HG02610 (cell line): ENCODE measurements around the gene CNTFR.

Experiments
- ATAC-seq: cut with Tn5 transposase; IDR thresholded peaks from one replicate; pipeline ENCODE4 v1.9.1; 2021; ENCODE audit warnings: mild to moderate bottlenecking, moderate library complexity; ENCODE audit not compliant: unreplicated experiment

CNTFR gene

DNA sequence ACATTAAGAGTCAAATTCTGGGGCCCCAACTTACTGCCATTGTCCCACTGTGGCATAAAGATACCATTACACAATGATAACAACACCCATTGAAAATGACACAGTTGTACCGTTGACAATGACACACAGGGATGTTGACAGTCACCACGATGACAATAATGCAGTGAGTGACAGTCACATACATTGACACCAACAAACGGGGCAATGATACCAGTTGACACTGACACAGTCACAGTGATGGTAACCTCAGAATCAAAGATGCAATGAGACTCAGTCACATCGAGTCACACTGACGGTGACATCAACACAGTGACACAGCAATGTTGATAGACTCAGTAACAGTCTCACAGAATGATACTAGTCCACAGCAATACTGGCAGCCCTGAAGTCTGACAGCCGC, 16.9 kb downstream of the CNTFR start:
- ATAC-seq: no peak

DNA sequence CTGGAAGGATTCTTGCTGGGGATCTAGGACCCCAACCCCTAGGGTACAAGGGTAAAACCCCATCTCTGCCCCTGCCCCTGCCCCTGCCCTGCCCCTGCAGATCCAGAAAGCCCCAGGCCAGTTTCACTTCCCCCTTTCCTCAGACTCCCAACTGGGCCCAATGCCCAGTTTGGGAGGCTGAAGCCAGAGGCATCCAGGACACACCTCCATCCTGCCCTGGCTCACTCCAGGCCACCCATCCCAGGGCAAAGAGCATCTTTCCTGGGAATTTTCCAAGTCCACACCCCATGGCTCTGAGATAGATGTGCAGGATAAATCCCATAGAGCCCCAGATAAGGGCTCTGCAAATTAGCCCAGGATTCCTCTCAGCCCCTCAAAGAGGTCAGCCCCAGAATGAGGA, 17.4 kb downstream of the CNTFR start:
- no peak for ATAC-seq

DNA sequence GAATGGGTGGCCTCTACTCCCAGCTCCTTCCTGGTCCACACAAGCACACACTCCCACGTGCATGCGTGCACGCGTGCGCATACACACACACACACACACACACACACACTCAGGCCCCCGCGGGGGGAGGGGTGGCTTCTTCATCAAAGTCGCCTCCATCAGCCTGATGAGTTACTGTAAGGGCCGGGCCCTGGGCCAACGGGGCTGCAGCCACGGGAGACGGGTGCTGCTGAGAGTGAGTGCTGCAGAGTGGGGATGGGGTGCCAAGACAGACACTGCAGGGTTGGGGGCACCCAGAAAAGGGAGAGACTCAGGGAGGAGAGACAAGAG, 18.1 kb downstream of the CNTFR start:
- no peak for ATAC-seq

GRCh38 chr9:34570809-34571480, 18.6 kb downstream of the CNTFR start:
- ATAC-seq: no peak

DNA sequence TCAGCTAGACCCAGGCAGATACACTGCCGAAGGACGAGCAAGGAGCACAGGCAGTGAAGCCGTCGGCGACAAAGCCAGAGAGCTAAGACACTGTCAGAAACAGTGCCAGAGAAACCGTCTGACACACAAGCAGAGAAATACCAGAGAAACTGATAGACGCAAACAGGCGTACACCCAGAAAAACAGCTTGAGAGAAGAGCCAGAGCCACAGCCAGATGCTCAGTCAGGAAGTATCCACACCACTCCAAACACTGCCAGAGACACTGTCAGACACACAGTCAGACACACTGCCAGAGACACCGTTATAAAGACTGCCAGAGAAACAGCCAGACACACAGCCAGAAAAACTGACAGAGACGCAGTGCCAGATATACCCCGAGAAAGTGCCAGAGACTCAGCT, 19.1 kb downstream of the CNTFR start:
- ATAC-seq: no peak

- no peak for ATAC-seq
Measured at GRCh38 chr9:34568774-34569173, 20.8 kb downstream of the CNTFR start.

DNA sequence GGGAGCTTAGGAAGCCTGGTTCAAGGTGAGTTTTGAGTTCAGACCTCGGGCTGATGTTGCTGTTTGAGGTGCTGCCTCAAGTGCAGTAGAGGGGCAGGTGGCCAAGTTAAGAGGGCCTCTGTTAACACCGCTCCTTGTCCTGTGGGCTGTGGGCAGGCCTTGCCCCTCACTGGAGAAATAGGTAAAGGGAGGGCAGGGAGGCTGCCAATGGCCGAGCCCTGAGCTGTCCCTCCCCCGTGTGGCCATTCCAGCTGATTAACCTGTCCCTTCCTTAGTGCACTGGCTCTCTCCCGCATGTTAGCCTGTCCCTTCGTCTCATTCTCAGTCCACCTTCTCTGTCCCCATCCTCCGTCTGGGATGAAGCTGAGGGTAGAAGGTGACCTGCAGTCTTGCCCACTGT, 21.4 kb downstream of the CNTFR start:
- ATAC-seq: no peak

- ATAC-seq: no peak
Measured at GRCh38 chr9:34566972-34567371, 22.6 kb downstream of the CNTFR start.

- ATAC-seq: no peak
Measured at GRCh38 chr9:34566322-34566721, 23.2 kb downstream of the CNTFR start.

GRCh38 chr9:34565856-34566255, 23.7 kb downstream of the CNTFR start:
- ATAC-seq: no peak

DNA sequence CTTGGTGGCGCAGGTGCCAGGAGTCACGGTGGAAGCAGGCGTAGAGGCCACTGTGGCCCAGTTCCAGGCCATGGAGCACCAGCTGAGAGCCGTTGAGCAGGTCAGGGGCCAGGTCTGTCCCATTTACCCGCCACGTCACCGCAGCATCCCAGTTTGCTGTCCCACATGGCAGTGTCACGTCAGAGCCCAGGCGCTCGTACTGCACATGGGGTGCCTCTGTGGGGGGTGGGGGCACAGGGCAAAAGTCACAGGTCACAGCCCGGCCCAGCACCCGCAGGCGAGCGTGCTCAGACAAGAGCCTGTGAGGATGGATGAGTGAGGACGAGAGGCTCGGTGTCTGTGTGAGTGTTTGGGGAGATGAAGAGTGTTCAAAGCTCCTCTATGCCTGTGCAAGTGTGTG, 24.9 kb downstream of the CNTFR start:
- ATAC-seq: no peak

- no peak for ATAC-seq
Measured at GRCh38 chr9:34563262-34563661, 26.3 kb downstream of the CNTFR start.

DNA sequence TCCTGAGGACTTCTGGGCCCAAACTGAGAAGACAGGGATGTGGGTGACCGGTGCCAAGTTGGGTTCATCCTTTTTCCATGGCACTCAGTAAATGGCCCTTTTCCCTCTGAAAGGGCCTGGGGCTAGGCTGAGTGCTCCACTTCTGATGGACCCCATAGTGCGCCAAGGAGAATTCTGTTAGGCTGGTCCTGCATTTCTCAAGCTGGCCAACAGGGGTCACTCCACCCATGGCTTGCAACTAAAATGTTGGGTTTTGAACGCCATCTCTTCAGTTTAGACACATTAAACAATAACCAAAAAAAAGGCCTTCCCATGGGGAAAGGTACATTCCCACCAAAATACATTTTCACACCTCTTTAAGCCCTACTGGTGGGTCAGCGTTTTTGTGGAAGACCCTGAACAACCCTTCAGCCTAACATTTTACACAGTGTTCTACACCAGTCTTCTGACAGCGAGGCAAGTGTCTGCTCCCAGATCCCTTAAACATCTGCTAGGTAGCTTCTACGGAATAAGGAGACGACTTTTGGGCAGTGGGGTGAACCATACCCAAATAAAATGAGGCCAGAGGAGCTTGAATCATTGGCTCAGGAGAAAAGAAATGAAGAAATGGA, 27.3 kb downstream of the CNTFR start:
- ATAC-seq: no peak

DNA sequence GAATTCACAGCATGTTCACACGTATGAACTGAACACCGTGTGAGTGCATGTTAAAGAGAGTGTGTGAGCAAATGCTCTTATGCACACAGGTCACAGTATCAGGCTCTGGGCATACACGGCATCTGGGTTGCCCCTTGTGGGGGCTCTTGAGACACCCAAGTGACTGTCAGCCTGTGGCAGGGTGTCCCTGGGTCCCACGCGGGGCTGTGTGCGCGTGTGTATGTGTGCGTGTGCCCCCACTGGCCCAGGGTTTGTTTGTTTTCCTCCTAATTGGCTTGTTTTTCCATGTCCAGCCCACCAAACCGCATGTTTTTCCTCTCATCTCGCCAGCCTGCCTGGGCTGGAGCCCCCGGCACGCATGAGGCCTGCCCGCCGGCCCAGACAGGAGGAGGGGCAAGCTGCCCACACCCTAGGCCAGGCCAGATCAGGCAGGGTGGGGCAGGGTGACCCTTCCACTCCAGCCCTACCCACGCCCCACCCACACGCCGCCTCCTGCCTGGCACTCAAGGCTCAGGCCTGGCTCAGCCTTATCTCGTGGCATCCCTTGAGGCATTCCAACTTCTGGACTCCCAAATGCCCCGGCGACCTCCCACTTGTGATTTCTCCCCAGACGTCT, 28.8 kb downstream of the CNTFR start:
- ATAC-seq: no peak

- no peak for ATAC-seq
Measured at GRCh38 chr9:34559624-34560455, 29.7 kb downstream of the CNTFR start.

DNA sequence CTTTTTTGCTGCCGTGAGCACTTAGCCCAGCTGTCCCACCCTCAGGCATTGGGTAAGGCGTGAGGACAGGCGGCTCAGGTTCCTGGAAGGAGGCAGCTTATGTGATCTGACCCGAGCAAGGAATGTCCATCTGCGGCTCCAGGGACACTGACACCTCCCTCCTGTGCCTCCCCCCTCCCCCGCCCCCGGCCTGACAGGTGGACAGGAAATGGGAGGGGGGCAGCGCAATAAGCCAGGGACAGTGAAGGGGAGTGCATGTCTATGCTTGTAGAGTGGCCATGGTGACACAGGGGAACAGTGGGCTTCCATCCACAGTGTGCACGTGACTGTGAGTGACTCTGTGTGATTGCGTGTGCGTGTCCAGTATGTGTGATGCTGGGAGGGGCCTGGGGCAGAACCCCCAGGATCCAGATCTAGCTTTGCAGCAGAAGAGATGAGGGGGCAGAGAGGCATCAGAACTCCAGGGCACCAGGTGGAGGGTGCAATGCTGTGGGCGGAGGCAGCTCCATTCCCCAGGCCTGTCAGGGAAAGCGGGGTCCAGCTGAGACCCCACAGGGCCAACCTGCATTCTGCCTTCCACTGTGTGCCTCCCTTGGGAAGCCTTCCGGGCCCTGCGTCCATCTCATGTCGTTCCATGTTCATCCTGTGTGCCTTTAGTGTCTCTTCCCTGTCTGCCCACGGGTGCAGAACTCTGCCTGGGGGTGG, 30.5 kb downstream of the CNTFR start:
- ATAC-seq: no peak

GRCh38 chr9:34558364-34558763, 31.2 kb downstream of the CNTFR start:
- ATAC-seq: no peak

GRCh38 chr9:34557426-34558321, 31.9 kb downstream of the CNTFR start:
- no peak for ATAC-seq

DNA sequence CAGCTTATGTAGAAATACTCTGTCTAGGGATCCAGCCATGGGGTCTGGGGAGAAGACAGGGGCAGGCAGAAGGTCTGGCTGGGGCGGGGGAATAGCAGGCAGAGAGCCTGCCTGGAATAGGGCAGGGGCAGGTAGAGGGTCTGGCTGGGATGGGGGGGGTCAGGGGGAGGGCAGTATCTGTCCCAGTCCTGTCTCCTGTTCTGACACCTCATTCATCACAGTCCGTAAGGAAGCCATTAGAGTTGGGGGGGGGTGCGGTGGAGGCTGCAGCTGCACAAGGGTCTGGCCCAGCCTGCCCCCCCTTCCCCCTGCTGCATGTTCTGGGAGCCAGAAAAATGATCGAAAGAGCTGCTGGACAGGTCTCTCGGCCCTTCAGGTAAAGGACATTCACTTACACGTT, 32.6 kb downstream of the CNTFR start:
- no peak for ATAC-seq

DNA sequence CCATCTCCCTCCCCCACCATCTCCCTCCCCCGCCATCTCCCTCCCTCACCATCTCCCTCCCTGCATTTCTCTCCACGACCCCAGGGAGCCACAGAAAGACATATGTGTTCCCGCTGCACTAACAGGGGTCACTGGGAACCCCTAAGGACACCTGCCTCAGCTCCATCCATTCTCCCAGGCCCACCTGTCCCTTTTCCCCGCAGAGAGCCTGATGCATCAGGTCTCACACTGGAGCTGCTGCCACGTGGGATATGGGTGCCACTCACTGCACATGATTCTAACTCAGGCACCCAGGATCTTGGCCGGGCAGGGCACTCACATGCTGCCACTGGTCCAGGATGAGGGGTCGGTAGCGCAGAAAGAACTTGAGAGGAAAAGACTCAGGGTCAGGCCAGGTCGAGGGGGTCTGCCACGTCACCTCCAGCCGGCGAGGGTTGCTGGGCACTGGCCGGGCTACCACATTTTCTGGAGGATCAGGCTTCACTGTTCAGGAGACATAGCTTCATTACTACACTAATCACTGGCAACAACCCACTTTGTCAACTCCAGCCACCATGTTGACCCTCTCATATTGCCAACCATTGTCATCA, 33.5 kb downstream of the CNTFR start:
- no peak for ATAC-seq
